Activated CD8-positive, alpha-beta memory T cell treated with anti-CD3 and anti-CD28 coated beads, Interleukin-2, amount 50 U/mL, for 24 hours (primary cell): ENCODE measurements around the gene MAJIN.
"Not testable (repeated sequence)": the region's sequence is repeated elsewhere in the genome, so short reads cannot be mapped to it uniquely, and the experiment has no call there.

Source experiments
- DNase-seq: peaks from one replicate; pipeline ENCODE4 v3.0.0-alpha.2; 2020; ENCODE audit errors: extremely low read depth

MAJIN gene

GRCh38 chr11:64990222-64990923, 18.5 kb upstream of the MAJIN start:
- no peak for DNase-seq

- DNase-seq, result no peak
Measured at GRCh38 chr11:64989416-64989815, 17.5 kb upstream of the MAJIN start.

- no peak for DNase-seq
Measured at GRCh38 chr11:64987998-64988854, 16.3 kb upstream of the MAJIN start.

GRCh38 chr11:64983339-64983738, 11.4 kb upstream of the MAJIN start:
- not testable (repeated sequence) for DNase-seq

DNA sequence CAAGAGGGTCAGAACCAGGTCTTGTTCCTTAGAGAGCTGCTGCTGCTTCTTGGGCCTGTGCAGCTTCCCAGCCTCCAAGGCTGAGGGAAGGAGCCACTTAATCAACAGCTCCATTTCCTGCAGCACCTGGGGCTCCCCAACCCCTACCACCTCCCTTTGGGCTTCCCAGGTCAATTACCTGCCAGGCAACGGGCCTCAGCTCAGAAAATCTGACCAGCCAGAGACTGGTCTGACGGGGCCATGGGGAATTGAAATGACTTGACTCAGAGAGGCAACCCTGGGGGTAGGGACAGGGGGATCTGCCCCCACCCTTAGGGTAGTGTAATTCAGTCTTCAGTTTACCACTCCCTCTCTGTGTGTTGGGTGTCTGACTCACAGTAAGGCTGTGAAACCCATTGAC, 4.7 kb upstream of the MAJIN start:
- no peak for DNase-seq

DNA sequence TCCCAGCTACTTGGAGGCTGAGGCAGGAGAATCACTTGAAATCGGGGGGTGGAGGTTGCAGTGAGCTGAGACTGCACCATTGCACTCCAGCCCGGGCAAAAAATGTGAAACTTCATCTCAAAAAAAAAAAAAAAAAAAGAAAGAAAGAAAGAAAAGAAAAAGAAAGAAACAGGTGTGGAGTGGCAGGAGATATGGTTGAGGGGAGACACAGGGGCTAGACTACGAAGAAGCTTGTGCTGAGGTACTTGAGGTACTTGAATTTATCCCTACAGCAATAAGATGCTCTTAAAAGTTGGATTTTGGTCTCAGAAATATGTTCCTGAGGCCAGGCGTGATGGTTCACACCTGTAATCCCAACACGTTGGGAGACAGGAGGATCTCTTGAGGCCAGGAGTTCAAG, 2.2 kb upstream of the MAJIN start:
- no peak for DNase-seq

DNA sequence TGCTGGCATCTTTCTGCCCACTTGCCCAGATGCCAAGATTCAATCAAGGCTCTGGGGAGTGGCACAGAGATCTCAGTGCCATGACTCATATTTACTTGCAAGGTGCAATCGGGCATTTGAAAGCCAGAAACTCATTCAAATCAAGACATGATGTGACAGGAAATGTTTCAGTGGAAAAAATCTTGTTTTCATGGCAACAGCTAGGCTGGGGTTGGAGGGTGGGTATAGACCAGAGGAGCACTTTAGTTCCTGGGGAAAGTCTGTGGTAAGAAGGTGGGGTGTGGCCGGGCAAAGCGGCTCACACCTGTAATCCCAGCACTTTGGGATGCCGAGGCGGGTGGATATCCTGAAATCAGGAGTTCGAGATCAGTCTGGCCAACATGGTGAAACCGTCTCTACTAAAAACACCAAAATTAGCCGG, 1.2 kb downstream of the MAJIN start:
- DNase-seq, result no peak

GRCh38 chr11:64969209-64969608, 2.7 kb downstream of the MAJIN start:
- DNase-seq, result no peak

- DNase-seq, result no peak
Measured at GRCh38 chr11:64967375-64967774, 4.5 kb downstream of the MAJIN start.

DNA sequence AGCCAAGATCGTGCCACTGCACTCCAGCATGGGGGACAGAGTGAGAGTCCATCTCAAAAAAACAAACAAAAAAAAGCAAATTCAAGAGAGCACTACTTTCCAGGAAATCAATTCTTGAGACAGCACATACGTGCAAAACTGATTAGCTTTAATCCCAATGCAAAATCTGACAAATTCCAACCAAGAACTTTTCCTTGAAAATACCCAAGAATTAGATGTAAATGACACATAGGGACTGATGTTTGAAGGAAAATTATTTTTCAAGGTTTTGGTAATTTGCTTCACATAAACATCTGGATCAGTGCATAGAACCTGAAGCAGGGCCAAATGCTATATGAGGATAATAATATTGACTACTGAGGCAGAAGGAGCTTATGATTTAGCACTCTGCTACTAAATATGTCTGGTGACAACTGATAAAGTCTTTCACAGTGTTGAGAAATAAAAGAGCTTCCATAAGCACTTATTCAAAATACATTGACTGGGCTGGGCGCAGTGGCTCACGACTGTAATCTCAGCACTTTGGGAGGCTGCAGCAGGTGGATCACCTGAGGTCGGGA, 8.8 kb downstream of the MAJIN start:
- no peak for DNase-seq

- DNase-seq, result no peak
Measured at GRCh38 chr11:64960719-64961118, 11.2 kb downstream of the MAJIN start.

- no peak for DNase-seq
Measured at GRCh38 chr11:64959498-64959897, 12.4 kb downstream of the MAJIN start.

DNA sequence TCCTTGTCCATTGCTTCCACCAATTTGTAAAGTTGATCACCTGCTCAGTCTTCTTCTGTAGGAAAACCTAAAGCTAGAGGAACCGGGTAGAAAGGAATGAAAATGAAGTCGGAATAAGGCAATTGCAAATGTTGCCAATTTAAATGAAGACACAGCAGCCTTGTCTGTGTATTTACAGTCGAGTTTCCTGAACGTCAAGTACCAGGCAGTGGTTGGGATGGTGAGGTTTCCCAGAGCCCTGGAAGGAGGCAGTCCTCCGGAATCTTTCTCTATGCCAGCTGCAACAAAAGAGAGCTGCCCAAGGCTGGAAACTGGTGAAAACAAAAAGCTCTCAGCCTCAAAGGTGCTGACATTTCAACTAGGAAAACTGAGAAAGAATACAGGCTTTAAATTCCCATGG, 17.7 kb downstream of the MAJIN start:
- no peak for DNase-seq

DNA sequence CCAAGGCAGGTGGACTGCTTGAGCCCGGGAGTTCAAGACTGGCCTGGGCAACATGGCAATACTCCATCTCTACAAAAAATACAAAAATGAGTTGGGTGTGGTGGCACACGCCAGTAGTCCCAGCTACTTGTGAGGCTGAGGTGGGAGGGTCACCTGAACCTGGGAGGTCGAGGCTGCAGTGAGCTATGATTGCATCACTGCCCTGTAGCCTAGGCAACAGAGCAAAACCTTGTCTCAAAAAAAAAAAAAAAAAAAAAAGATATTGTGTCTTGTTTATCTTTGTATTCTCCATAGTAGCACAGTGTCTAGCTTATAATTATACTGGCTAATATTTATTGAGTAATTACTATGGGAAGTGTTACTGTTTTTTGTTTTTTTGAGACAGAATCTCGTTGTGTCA, 20.4 kb downstream of the MAJIN start:
- no peak for DNase-seq

GRCh38 chr11:64947208-64947814, 24.6 kb downstream of the MAJIN start:
- no peak for DNase-seq

DNA sequence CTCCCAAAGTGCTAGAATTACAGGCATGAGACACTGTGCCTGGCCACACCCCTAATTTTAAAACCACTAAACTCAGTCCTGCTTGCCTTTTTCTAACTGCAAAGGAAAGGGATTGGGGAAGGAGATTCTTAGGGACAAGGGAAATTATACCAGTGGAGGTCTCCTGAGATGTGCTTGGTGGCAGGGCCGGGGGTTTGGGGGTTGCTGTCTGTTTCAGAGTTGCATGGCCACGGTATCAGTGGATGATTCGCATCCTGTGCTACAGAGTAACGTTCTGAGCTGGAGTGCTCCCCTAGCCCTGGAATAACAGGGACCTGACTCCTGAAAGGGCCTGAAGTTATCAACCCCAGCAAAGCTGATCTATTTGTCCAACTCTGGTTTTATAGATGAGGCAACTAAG, 35.4 kb downstream of the MAJIN start:
- DNase-seq, result no peak

DNA sequence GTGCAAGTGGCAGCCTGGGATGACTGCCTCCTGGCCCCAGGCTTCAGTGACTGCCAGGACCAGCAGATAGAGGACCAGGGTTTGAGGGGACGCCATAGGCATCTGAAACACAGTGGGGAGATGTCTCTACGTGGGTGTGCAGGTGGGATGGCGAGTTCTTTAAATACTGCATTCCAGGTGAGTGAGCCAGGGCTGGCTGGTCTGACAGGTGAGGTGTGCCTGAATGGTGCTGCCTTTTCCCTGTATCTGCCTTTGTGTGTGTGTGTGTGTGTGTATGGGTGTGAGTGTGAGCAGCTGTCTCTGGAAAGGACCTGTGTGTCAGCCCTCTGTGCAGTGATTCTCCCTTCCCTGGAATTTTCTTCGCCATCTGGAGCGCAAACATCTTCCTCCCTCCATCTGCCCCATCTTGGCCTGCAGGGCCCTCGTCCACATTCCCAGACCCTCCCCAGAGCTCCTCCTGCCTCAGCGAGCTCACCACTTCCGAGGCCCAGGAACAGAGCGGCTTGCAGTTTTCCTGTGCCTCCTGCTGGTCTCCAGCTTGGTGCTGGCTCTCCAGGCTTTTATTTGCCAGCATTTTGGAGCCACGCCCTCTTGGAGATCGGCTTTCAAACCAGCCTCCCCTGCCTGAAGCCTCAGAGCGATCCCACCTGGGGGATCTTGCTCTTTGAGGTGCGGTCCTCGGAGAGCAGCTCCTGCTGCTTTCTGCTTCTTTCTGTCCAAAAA, 36.4 kb downstream of the MAJIN start, which contains the start of gene GPHA2:
Gene GPHA2, minus strand, starts transcription at position 535 of the 723 bp plus-strand sequence. Its CDS starts 433 bp downstream, at position 102.
- DNase-seq, result no peak

GRCh38 chr11:64934682-64935358, 37.1 kb downstream of the MAJIN start:
- DNase-seq, result no peak

DNA sequence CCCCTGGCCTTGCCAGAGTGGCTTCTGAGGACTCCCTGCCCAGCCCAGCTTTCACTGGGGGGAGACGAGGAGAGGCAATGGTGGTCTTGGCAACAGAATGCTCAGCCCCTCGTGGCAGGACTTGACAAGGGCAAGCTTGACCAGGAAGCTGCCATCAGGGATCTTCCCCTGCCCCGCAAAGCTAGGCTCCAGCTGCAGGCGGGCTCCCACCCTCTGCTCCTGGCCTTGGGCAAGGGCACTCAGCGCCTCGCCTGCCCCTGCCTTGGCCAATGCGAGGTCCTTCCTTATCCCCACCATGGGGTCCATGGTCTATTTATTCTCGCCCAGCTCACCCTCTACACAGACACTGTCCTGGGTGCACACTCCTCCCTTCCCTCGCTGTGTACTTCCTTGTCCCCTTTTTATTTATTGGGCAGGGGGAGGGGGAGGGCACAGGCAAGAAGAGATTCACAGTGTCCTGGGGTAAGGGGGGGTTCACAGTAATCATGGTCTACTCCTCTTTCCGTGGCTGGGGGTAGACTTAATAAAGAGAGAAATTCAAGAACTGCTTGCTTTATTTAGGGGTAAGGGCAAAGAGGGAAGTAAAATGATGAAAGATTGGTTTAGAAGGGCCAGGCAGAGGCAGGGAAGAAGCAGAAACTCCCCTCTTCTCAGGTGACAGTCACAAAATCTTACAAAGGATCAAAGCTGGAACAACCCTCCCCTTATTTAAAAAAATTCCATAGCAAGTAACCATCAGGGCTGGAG, 37.8 kb downstream of the MAJIN start:
- no peak for DNase-seq

- DNase-seq, result no peak
Measured at GRCh38 chr11:64933213-64933934, 38.5 kb downstream of the MAJIN start.
